ENCODE data around the gene EDEM1.
"Not testable (repeated sequence)": the region's sequence is repeated elsewhere in the genome, so short reads cannot be mapped to it uniquely, and the experiment has no call there.

EDEM1 gene

DNA sequence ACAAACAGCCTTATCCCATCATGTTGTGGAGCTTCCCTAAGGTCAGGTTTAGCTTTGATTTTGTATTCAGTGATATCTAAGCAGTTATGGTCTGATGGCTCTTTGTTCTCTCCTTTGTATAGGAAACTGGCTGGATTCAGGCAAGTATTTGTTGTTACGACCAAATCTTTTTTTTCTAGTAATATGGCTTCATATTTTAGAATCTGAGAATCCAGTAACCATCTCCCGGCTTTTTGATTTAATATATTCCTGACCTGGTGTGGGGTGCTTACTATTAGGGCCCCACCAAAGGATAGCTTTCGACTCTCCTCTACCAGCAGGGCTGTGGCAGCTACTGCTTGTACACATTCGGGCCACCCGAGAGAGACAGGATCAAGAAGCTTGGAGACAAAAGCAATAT lies 42.4 kb upstream of the EDEM1 start:
- H3K4me3 ChIP-seq: no peak overlapping the region
- peaks cover 35 to 89% (median 48%) of the 10 kb centered on the region in 10 experiments for H3K4me1 ChIP-seq
- H3K9me3 ChIP-seq (replicated peaks in 1 of 11): peaks cover 0 to 62% (median 37%) of the 10 kb centered on the region in 11 experiments; a peak in 18 of 22 replicates
- H3K27ac ChIP-seq: peak overlapping the region in 4 of 11 experiments; percentile 11 to 67 (median 46); a peak in 4 of 22 replicates
- H4K20me1 ChIP-seq: peaks cover 42 to 100% (median 95%) of the 10 kb centered on the region in 11 experiments
- no peak overlapping the region for H3K9ac ChIP-seq
- H3K27me3 ChIP-seq: no peaks in the 10 kb centered on the region
- H3K36me3 ChIP-seq: peaks cover 42 to 79% (median 71%) of the 10 kb centered on the region in 11 experiments
- TF ChIP-seq Cebpa-rat (IDR thresholded peaks at IDR 0.05): no peak
- H3K4me2 ChIP-seq: peak overlapping the region in 10 of 11 experiments; percentile 49 to 87 (median 74); a peak in 16 of 22 replicates

DNA sequence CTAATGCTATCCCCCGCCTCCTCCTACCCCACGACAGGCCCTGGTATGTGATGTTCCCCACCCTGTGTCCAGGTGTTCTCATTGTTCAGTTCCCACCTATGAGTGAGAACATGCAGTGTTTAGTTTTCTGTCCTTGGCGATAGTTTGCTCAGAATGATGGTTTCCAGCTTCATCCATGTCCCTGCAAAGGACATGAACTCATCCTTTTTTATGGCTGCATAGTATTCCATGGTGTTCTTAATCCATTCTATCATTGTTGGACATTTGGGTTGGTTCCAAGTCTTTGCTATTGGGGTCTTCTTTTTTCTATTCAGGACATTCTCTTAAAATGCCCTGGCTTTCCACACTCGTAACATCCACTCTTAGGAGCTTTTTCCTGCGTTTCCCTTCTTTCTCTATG lies 40.4 kb upstream of the EDEM1 start:
- Histone ChIP-seq H3K9me3 (replicated peaks in 1 of 11) (peaks cover 0 to 54% (median 29%) of the 10 kb centered on the region in 11 experiments; a peak in 18 of 22 replicates), H3K4me1 (peaks cover 35 to 80% (median 42%) of the 10 kb centered on the region in 10 experiments), H4K20me1 (peaks cover 49 to 100% (median 94%) of the 10 kb centered on the region in 11 experiments), H3K36me3 (peaks cover 32 to 72% (median 59%) of the 10 kb centered on the region in 11 experiments)
- not testable (repeated sequence) for H3K4me2 ChIP-seq, H3K4me3 ChIP-seq, H3K27ac ChIP-seq, H3K27me3 ChIP-seq, H3K9ac ChIP-seq

DNA sequence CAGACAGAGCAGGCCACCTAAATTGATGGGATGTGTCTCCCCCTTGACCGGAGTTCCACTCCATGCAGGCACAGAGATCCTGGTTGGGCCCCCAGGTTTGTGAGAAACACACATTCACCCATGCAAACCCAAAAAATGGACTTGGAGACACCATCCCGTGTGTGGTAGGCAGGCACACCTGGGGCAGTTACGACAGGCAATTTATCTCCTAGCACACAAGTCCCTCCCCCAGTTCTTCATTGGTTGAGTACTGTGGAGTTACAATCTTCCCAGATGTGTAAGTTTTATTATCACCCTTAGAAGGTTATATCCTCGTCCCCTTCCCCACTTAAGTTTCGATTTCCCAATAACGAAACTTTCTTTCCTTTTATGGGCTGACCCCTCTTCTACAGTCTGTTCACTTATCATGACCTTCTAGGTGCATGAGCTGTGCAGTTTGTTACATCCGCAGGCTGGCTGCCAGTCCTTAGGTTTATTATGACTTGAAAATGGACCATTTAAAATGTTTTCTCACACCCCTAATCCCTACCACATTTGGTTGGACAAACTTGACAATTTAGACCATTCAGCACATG lies 38.1 kb upstream of the EDEM1 start:
- H3K27ac ChIP-seq: no peak overlapping the region
- peaks cover 0 to 56% (median 33%) of the 10 kb centered on the region in 11 experiments; a peak in 18 of 22 replicates for H3K9me3 ChIP-seq (replicated peaks in 1 of 11)
- no peak overlapping the region for H3K9ac ChIP-seq
- no peak overlapping the region for H3K4me3 ChIP-seq
- peaks cover 19 to 74% (median 26%) of the 10 kb centered on the region in 10 experiments for H3K4me1 ChIP-seq
- H3K36me3 ChIP-seq: peaks cover 26 to 79% (median 59%) of the 10 kb centered on the region in 11 experiments
- peaks cover 56 to 100% (median 93%) of the 10 kb centered on the region in 11 experiments for H4K20me1 ChIP-seq
- no peak overlapping the region; a peak in 1 of 22 replicates for H3K4me2 ChIP-seq
- H3K27me3 ChIP-seq: no peaks in the 10 kb centered on the region
- no peak for TF ChIP-seq Cebpa-rat (IDR thresholded peaks at IDR 0.05)

DNA sequence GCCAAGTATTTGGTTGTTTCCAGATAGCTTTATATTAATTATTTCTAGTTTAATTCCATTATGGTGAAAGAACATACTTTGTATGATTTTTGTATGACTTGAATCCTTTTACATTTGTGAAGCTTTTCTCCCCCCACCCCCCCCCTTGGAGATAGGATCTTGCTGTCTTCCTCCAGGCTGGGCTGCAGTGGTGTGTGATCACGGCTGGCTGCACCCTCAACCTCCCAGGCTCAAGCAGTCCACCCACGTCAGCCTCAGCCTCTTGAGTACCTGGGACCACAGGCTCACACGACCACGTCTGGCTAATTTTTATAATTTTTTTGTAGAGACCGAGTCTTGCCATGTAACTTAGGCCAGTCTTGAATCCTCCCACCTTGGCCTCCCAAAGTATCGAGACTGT lies 35.9 kb upstream of the EDEM1 start:
- Histone ChIP-seq H3K27ac (no peak overlapping the region), H3K4me2 (peak overlapping the region in 6 of 11 experiments; percentile 12 to 34 (median 29); a peak in 8 of 22 replicates)

DNA sequence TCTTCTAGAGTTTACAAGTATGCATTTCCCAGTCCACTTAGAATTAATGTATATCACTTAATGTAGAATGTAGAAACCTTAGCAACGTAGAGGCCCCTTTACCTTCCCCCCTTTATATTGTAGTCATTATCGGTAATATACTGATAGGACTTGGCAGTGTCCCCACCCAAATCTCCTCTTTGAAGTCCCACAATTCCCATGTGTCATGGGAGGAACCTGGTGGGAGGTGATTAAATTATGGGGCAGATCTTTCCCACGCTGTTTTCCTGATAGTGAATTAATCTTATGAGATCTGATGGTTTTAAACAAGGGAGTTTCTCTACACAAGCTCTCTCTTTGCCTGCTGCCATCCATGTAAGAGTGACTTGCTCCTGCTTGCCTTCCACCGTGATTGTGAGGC lies 34.4 kb upstream of the EDEM1 start:
- no peak overlapping the region for H3K9ac ChIP-seq
- peaks cover 55 to 100% (median 95%) of the 10 kb centered on the region in 11 experiments for H4K20me1 ChIP-seq
- no peak overlapping the region for H3K4me2 ChIP-seq
- TF ChIP-seq Cebpa-rat (IDR thresholded peaks at IDR 0.05): no peak
- peaks cover 0 to 43% (median 18%) of the 10 kb centered on the region in 11 experiments; a peak in 16 of 22 replicates for H3K9me3 ChIP-seq (replicated peaks in 1 of 11)
- no peak overlapping the region for H3K27ac ChIP-seq
- H3K4me1 ChIP-seq: peaks cover 7 to 66% (median 11%) of the 10 kb centered on the region in 10 experiments; a peak in 18 of 20 replicates
- no peaks in the 10 kb centered on the region for H3K27me3 ChIP-seq
- H3K36me3 ChIP-seq: peaks cover 15 to 75% (median 64%) of the 10 kb centered on the region in 11 experiments; a peak in 21 of 22 replicates
- H3K4me3 ChIP-seq: no peak overlapping the region

More for the DNA sequence above, 35.9 kb upstream of the EDEM1 start:
- Histone ChIP-seq H3K36me3 (peaks cover 22 to 75% (median 62%) of the 10 kb centered on the region in 11 experiments), H4K20me1 (peaks cover 49 to 100% (median 91%) of the 10 kb centered on the region in 11 experiments), H3K4me1 (peaks cover 9 to 68% (median 13%) of the 10 kb centered on the region in 10 experiments; a peak in 18 of 20 replicates), H3K9ac (no peak overlapping the region), H3K9me3 (replicated peaks in 1 of 11) (peaks cover 0 to 58% (median 28%) of the 10 kb centered on the region in 11 experiments; a peak in 18 of 22 replicates), H3K4me3 (no peak overlapping the region), H3K27me3 (no peaks in the 10 kb centered on the region)
- TF ChIP-seq Cebpa-rat (IDR thresholded peaks at IDR 0.05): no peak

DNA sequence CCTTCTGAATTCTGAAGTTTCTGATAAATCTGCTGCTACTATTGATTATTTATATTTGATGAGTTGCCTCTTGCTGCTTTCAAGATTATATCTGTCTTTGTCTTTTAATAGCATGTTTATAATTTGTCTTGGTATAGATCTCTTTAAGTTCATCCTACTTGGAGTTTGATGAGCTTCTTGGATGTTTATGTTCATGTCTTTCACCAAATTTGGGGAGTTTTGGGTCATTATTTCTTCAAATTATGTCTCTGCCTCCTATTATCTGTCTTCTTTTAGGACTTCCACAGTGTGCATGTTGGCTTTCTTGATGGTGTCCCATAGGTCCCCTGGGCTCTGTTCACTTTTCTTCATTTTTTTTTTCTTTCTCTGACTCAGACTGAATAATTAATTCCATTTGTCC lies 32.3 kb upstream of the EDEM1 start:
- H3K36me3 ChIP-seq: peaks cover 5 to 67% (median 57%) of the 10 kb centered on the region in 11 experiments; a peak in 20 of 22 replicates
- no peak overlapping the region for H3K4me2 ChIP-seq
- no peak overlapping the region for H3K27ac ChIP-seq
- H3K27me3 ChIP-seq: no peaks in the 10 kb centered on the region
- peaks cover 0 to 37% (median 18%) of the 10 kb centered on the region in 11 experiments; a peak in 14 of 22 replicates for H3K9me3 ChIP-seq (replicated peaks in 1 of 11)
- no peak overlapping the region for H3K4me3 ChIP-seq
- peaks cover 47 to 100% (median 95%) of the 10 kb centered on the region in 11 experiments; a peak in 21 of 22 replicates for H4K20me1 ChIP-seq
- no peak overlapping the region for H3K9ac ChIP-seq
- TF ChIP-seq Cebpa-rat (IDR thresholded peaks at IDR 0.05): no peak
- peaks cover 5 to 65% (median 16%) of the 10 kb centered on the region in 10 experiments; a peak in 19 of 20 replicates for H3K4me1 ChIP-seq

DNA sequence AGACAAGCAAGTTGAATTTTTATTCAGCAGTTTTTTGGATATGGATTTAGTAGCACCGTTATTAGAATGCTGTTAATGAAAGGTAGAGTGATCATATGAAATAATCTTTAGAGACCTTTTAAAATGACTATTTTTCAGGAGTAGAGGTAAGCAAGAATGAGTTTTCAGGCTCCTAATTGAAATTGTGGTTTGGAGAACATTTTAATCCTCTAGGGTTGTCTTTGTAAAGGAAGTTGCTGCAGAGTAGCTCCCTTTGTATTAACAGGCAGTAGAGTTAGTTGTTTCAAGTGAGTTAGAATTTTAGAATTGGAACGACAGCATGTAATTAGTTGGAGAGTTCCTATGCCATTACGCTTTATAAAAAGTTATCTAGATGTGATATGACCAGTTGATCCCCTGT lies 27.2 kb upstream of the EDEM1 start:
- peaks cover 16 to 82% (median 26%) of the 10 kb centered on the region in 10 experiments for H3K4me1 ChIP-seq
- peak overlapping the region in 1 of 11 experiments; percentile 10; a peak in 2 of 22 replicates for H3K27ac ChIP-seq
- H3K9me3 ChIP-seq (replicated peaks in 1 of 11): peaks cover 0 to 9% (median 0%) of the 10 kb centered on the region in 11 experiments; a peak in 4 of 22 replicates
- TF ChIP-seq Cebpa-rat (IDR thresholded peaks at IDR 0.05): no peak
- no peak overlapping the region for H3K4me3 ChIP-seq
- peak overlapping the region in 1 of 11 experiments; percentile 4; a peak in 2 of 22 replicates for H3K9ac ChIP-seq
- peaks cover 0 to 41% (median 31%) of the 10 kb centered on the region in 11 experiments; a peak in 18 of 22 replicates for H3K36me3 ChIP-seq
- no peaks in the 10 kb centered on the region for H3K27me3 ChIP-seq
- H4K20me1 ChIP-seq: peaks cover 63 to 100% (median 99%) of the 10 kb centered on the region in 11 experiments
- peak overlapping the region; percentile 9 to 55 (median 38); a peak in 16 of 22 replicates for H3K4me2 ChIP-seq

DNA sequence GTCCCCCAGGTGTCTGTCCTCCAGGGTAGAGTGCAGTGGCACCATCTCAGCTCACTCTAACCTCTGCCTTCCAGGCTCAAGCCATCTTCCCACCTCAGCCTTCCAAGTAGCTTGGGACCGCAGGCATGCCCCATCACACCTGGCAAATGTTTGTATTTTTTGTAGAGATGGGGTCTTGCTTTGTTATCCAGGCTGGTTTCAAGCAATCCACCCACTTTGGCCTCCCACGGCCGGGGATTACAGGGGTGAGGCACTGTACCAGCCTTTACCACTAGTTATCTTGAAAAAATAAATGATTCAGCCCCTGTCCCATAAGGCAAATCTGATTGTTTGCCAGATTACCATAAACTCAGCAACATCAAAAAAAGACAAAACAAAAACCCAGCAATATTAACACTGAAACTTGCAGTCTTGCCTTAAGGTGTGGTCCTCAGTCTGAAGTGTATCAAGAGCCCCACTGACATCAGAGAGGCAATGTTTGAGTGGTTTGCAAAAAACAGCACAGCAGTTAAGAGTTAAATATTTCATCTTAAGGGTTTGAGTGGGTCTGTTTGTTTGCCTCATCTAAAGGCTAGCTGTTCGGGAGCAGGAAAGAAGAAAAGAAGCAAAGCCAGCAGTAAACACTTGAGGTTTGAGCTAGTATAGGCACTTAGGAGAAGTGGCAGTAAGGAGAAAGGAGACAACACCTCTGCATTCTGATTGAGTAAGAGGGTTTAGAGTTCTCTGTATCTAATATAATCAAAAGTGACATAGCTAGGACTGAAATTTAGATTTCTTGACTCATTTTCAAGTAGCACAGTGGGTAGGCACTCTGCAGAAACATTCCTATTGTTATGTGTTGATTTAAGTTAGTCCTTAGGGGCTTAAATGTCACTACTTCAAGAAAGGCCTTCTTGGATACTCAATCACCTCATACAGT lies 26.3 kb upstream of the EDEM1 start:
- H3K36me3 ChIP-seq: peaks cover 5 to 39% (median 30%) of the 10 kb centered on the region in 11 experiments; a peak in 18 of 22 replicates
- H4K20me1 ChIP-seq: peaks cover 59 to 100% (median 99%) of the 10 kb centered on the region in 11 experiments
- peak overlapping the region in 2 of 11 experiments; percentile 2 to 13; a peak in 1 of 22 replicates for H3K27ac ChIP-seq
- 0 out of 22 replicates have a peak overlapping the region, but pooled peaks of 1 of the 11 experiments have one; percentile 8 for H3K9ac ChIP-seq
- TF ChIP-seq Cebpa-rat (IDR thresholded peaks at IDR 0.05): no peak
- no peak overlapping the region for H3K4me3 ChIP-seq
- H3K4me1 ChIP-seq: peaks cover 16 to 85% (median 26%) of the 10 kb centered on the region in 10 experiments
- peak overlapping the region; percentile 3 to 55 (median 44); a peak in 19 of 22 replicates for H3K4me2 ChIP-seq
- H3K9me3 ChIP-seq (replicated peaks in 1 of 11): peaks cover 0 to 4% (median 0%) of the 10 kb centered on the region in 11 experiments; a peak in 2 of 22 replicates
- H3K27me3 ChIP-seq: no peaks in the 10 kb centered on the region
